GM10248 (cell line): Measurements from ENCODE around the gene ABHD12.

ENCODE experiments used
- CTCF ChIA-PET: fragments of 300-600 bp; sonication (Branson Sonifier 250); formaldehyde crosslinking; extraction: SDS; loops from one replicate; lab custom pipeline; 2021; ENCODE audit warnings: antibody characterized with exemption; lab: Yijun Ruan, JAX
- POLR2A ChIA-PET: fragments of 350-650 bp; sonication (Branson Sonifier 250); formaldehyde crosslinking; extraction: SDS; loops from one replicate; lab custom pipeline; 2020; ENCODE audit warnings: antibody characterized with exemption; lab: Yijun Ruan, JAX
- DNase-seq: peaks from one replicate; pipeline ENCODE4 v3.0.0; 2012; ENCODE audit errors: extremely low spot score
- CTCF ChIP-seq: IDR thresholded peaks from 2 replicates; pipeline ENCODE4 v1.5.1; 2012; ENCODE audit warnings: mild to moderate bottlenecking, low read depth; ENCODE audit errors: extremely low read depth, missing control alignments, control extremely low read depth

ABHD12 gene

GRCh38 chr20:25252686-25253421 is 137.8 kb downstream of the ABHD12 start:
- ChIA-PET CTCF (interaction anchor here (1.5 to 2.2 kb wide), 2 partner anchors 27 to 47 kb away, joined by 3 to 8 read pairs; no protein-coding TSS in a partner anchor), POLR2A (no interaction called here)
- no peak for DNase-seq
- no peak for TF ChIP-seq CTCF

GRCh38 chr20:25252230-25252651 is 138.4 kb downstream of the ABHD12 start:
- no peak for DNase-seq
- POLR2A ChIA-PET: no interaction called here
- CTCF ChIA-PET: interaction anchor here (0.9 to 2.2 kb wide), 3 partner anchors 27 to 147 kb away, joined by 3 to 8 read pairs (median 3); no protein-coding TSS in a partner anchor
- TF ChIP-seq CTCF: no peak

GRCh38 chr20:25251558-25251957 is 139.1 kb downstream of the ABHD12 start:
- POLR2A ChIA-PET: no interaction called here
- CTCF ChIA-PET: interaction anchor here (0.9 to 2.2 kb wide), 3 partner anchors 28 to 148 kb away, joined by 3 to 8 read pairs (median 3); no protein-coding TSS in a partner anchor
- no peak for TF ChIP-seq CTCF
- DNase-seq: no peak

GRCh38 chr20:25251019-25251418 is 139.6 kb downstream of the ABHD12 start:
- no peak for DNase-seq
- no peak for TF ChIP-seq CTCF
- ChIA-PET POLR2A (interaction anchor here (0.6 kb wide), 1 partner anchor 140 kb away, joined by 4 read pairs; the partner anchor contains the start of gene ABHD12), CTCF (interaction anchor here (0.7 to 2.2 kb wide), 4 partner anchors 9 to 148 kb away, joined by 3 to 8 read pairs (median 3); no protein-coding TSS in a partner anchor)

GRCh38 chr20:25250508-25250907 is 140.1 kb downstream of the ABHD12 start:
- no peak for DNase-seq
- TF ChIP-seq CTCF: no peak
- CTCF ChIA-PET: interaction anchor here (0.7 to 0.9 kb wide), 2 partner anchors 9 to 149 kb away, joined by 3 read pairs; no protein-coding TSS in a partner anchor
- POLR2A ChIA-PET: interaction anchor here (0.6 kb wide), 1 partner anchor 140 kb away, joined by 4 read pairs; the partner anchor contains the start of gene ABHD12
